WTC11 (cell line): ENCODE measurements around the gene CTIF. TPM values are rescaled to one million over a fixed set of nuclear protein-coding genes. Genes with fewer than 3 reads are reported as not detected.

Experiments used
- ATAC-seq: fragments of 200-7000 bp; cut with Tn5 transposase; 2 replicates; pipeline ENCODE4 v1.10.0; 2021; ENCODE audit warnings: mild to moderate bottlenecking, moderate library complexity
- CTCF ChIA-PET: fragments of 300-600 bp; sonication (Branson Sonifier 250); formaldehyde crosslinking; loops from one replicate; lab custom pipeline; 2021; ENCODE audit warnings: antibody characterized with exemption; lab: Charles Lee
- POLR2A ChIA-PET: fragments of 350-600 bp; sonication (Branson Sonifier 250); formaldehyde crosslinking; loops from one replicate; lab custom pipeline; 2021; ENCODE audit warnings: antibody characterized with exemption; lab: Charles Lee
- DNase-seq: peaks from one replicate; pipeline ENCODE4 v3.0.0; 2021; ENCODE audit warnings: low spot score
- H3K27ac Mint-ChIP-seq: 2 replicates; pipeline ENCODE4 v1.8.0; 2021; ENCODE audit warnings: mixed read lengths
- H3K27me3 Mint-ChIP-seq: 2 replicates; pipeline ENCODE4 v1.8.0; 2021; ENCODE audit warnings: low read depth, mild to moderate bottlenecking, moderate library complexity, mixed read lengths
- H3K36me3 Mint-ChIP-seq: 2 replicates; pipeline ENCODE4 v1.8.0; 2021; ENCODE audit warnings: mixed read lengths
- H3K4me1 Mint-ChIP-seq: 2 replicates; pipeline ENCODE4 v1.8.0; 2022; ENCODE audit warnings: mixed read lengths
- H3K4me3 Mint-ChIP-seq: 2 replicates; pipeline ENCODE4 v1.8.0; 2021; ENCODE audit warnings: mild to moderate bottlenecking, moderate library complexity, mixed read lengths
- H3K9me3 Mint-ChIP-seq: 2 replicates; pipeline ENCODE4 v1.8.0; 2021; ENCODE audit warnings: mixed read lengths
- AFF4 ChIP-seq: sonication (generic); formaldehyde crosslinking; IDR thresholded peaks from 2 replicates; pipeline ENCODE4 v1.8.1; 2023; ENCODE audit warnings: mild to moderate bottlenecking, missing genetic modification reagents, borderline replicate concordance
- CREM ChIP-seq: sonication (generic); formaldehyde crosslinking; IDR thresholded peaks from 2 replicates; pipeline ENCODE4 v1.8.1; 2022; ENCODE audit warnings: mild to moderate bottlenecking, missing genetic modification reagents, moderate library complexity
- E2F4 ChIP-seq: sonication (generic); formaldehyde crosslinking; IDR thresholded peaks from 2 replicates; pipeline ENCODE4 v1.8.1; 2022; ENCODE audit warnings: low read depth, mild to moderate bottlenecking, moderate library complexity, missing genetic modification reagents, borderline replicate concordance
- MAX ChIP-seq: sonication (generic); formaldehyde crosslinking; IDR thresholded peaks from 2 replicates; pipeline ENCODE4 v1.8.0; 2022; ENCODE audit warnings: mild to moderate bottlenecking, missing genetic modification reagents
- PRDM15 ChIP-seq: sonication (generic); formaldehyde crosslinking; IDR thresholded peaks from 2 replicates; pipeline ENCODE4 v1.8.0; 2022; ENCODE audit warnings: missing genetic modification reagents
- PRRX2 ChIP-seq: fragments of 250-450 bp; sonication (Bioruptor Pico); IDR thresholded peaks from 2 replicates; pipeline ENCODE4 v1.8.0; 2021; ENCODE audit warnings: mild to moderate bottlenecking
- SMAD4 ChIP-seq: sonication (generic); formaldehyde crosslinking; IDR thresholded peaks from 2 replicates; pipeline ENCODE4 v1.8.0; 2022; ENCODE audit warnings: mild to moderate bottlenecking, missing genetic modification reagents
- SP1 ChIP-seq: sonication (generic); formaldehyde crosslinking; conservative IDR thresholded peaks from 2 replicates; pipeline ENCODE4 v1.8.1; 2022; ENCODE audit warnings: missing genetic modification reagents
- ZNF219 ChIP-seq: sonication (generic); formaldehyde crosslinking; IDR thresholded peaks from 2 replicates; pipeline ENCODE4 v1.8.0; 2023; ENCODE audit warnings: missing genetic modification reagents, mild to moderate bottlenecking, borderline replicate concordance
- ZNF232 ChIP-seq: sonication (generic); formaldehyde crosslinking; IDR thresholded peaks from 2 replicates; pipeline ENCODE4 v1.8.0; 2022; ENCODE audit warnings: mild to moderate bottlenecking, missing genetic modification reagents
- ZNF317 ChIP-seq: sonication (generic); formaldehyde crosslinking; IDR thresholded peaks from 2 replicates; pipeline ENCODE4 v1.8.1; 2023; ENCODE audit warnings: low read depth, mild to moderate bottlenecking, moderate library complexity, missing genetic modification reagents, borderline replicate concordance
- total RNA-seq: library from RNA; stranded (reverse); gene quantifications from 3 replicates; pipeline ENCODE4 v1.2.3, GENCODE V29; 2021
- TF ChIP-seq, protein P1 (sequence below): fragments of 200-600 bp; IDR thresholded peaks from 2 replicates; pipeline ENCODE4 v1.8.0; 2022; ENCODE audit warnings: antibody characterized with exemption
- TF ChIP-seq, protein P2 (sequence below): fragments of 250-450 bp; sonication (Bioruptor Pico); IDR thresholded peaks from 2 replicates; pipeline ENCODE4 v2.1.2; 2022; ENCODE audit warnings: mild to moderate bottlenecking, moderate library complexity
- TF ChIP-seq, protein P3 (sequence below): sonication (generic); formaldehyde crosslinking; IDR thresholded peaks from 2 replicates; pipeline ENCODE4 v1.8.1; 2022; ENCODE audit warnings: mild to moderate bottlenecking, missing genetic modification reagents, moderate library complexity, borderline replicate concordance
- TF ChIP-seq, protein P4 (sequence below): sonication (generic); formaldehyde crosslinking; conservative IDR thresholded peaks from 2 replicates; pipeline ENCODE4 v1.8.1; 2023; ENCODE audit warnings: mild to moderate bottlenecking, low read depth, missing genetic modification reagents, moderate library complexity

Gene CTIF
- total RNA-seq, 1 experiment from 2014 or later, result 28.5 TPM

DNA sequence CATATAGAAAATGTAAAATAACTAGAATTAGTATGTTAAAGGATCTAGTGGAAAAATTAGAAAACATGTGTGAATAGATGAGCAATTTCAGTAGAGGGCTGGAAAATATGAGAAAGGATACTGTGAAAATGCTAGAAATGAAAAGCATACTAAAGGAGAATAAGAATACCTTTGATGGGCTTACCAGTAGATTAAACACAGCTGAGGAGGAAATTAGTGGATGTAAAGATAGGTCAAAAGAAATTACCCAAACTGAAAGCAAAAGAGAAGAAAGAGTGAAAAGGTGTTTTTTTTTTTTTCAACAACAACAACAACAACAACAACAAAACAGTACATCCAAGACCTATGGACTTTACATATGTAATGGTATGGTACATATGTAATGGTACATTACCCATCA is 41.0 kb upstream of the CTIF start:
- peaks cover 5% of the 10 kb centered on the region; the same call in 1 of the 2 replicates for H3K27me3 Mint-ChIP-seq
- ATAC-seq, result no peak
- ChIA-PET POLR2A (no interaction called here), CTCF (no interaction called here)
- no peak overlapping the region for H3K27ac Mint-ChIP-seq
- H3K4me3 Mint-ChIP-seq, result no peak overlapping the region
- DNase-seq, result no peak
- H3K36me3 Mint-ChIP-seq, result no peaks in the 10 kb centered on the region
- TF ChIP-seq, protein P1, sequence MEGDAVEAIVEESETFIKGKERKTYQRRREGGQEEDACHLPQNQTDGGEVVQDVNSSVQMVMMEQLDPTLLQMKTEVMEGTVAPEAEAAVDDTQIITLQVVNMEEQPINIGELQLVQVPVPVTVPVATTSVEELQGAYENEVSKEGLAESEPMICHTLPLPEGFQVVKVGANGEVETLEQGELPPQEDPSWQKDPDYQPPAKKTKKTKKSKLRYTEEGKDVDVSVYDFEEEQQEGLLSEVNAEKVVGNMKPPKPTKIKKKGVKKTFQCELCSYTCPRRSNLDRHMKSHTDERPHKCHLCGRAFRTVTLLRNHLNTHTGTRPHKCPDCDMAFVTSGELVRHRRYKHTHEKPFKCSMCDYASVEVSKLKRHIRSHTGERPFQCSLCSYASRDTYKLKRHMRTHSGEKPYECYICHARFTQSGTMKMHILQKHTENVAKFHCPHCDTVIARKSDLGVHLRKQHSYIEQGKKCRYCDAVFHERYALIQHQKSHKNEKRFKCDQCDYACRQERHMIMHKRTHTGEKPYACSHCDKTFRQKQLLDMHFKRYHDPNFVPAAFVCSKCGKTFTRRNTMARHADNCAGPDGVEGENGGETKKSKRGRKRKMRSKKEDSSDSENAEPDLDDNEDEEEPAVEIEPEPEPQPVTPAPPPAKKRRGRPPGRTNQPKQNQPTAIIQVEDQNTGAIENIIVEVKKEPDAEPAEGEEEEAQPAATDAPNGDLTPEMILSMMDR, result no peak
- no peak for TF ChIP-seq SMAD4 (CRISPR knock-in tag)
- TF ChIP-seq PRDM15 (CRISPR knock-in tag), result no peak
- TF ChIP-seq ZNF232 (CRISPR knock-in tag), result no peak
- no peak for TF ChIP-seq ZNF317 (CRISPR knock-in tag)
- TF ChIP-seq AFF4 (CRISPR knock-in tag), result no peak
- TF ChIP-seq, protein P2, sequence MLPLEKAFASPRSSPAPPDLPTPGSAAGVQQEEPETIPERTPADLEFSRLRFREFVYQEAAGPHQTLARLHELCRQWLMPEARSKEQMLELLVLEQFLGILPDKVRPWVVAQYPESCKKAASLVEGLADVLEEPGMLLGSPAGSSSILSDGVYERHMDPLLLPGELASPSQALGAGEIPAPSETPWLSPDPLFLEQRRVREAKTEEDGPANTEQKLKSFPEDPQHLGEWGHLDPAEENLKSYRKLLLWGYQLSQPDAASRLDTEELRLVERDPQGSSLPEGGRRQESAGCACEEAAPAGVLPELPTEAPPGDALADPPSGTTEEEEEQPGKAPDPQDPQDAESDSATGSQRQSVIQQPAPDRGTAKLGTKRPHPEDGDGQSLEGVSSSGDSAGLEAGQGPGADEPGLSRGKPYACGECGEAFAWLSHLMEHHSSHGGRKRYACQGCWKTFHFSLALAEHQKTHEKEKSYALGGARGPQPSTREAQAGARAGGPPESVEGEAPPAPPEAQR, result no peak
- TF ChIP-seq ZNF219 (CRISPR knock-in tag), result no peak
- TF ChIP-seq, protein P3, sequence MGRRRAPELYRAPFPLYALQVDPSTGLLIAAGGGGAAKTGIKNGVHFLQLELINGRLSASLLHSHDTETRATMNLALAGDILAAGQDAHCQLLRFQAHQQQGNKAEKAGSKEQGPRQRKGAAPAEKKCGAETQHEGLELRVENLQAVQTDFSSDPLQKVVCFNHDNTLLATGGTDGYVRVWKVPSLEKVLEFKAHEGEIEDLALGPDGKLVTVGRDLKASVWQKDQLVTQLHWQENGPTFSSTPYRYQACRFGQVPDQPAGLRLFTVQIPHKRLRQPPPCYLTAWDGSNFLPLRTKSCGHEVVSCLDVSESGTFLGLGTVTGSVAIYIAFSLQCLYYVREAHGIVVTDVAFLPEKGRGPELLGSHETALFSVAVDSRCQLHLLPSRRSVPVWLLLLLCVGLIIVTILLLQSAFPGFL, result no peak
- TF ChIP-seq, protein P4, sequence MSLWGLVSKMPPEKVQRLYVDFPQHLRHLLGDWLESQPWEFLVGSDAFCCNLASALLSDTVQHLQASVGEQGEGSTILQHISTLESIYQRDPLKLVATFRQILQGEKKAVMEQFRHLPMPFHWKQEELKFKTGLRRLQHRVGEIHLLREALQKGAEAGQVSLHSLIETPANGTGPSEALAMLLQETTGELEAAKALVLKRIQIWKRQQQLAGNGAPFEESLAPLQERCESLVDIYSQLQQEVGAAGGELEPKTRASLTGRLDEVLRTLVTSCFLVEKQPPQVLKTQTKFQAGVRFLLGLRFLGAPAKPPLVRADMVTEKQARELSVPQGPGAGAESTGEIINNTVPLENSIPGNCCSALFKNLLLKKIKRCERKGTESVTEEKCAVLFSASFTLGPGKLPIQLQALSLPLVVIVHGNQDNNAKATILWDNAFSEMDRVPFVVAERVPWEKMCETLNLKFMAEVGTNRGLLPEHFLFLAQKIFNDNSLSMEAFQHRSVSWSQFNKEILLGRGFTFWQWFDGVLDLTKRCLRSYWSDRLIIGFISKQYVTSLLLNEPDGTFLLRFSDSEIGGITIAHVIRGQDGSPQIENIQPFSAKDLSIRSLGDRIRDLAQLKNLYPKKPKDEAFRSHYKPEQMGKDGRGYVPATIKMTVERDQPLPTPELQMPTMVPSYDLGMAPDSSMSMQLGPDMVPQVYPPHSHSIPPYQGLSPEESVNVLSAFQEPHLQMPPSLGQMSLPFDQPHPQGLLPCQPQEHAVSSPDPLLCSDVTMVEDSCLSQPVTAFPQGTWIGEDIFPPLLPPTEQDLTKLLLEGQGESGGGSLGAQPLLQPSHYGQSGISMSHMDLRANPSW, result no peak
- TF ChIP-seq E2F4, result no peak
- TF ChIP-seq CREM (CRISPR knock-in tag), result no peak
- TF ChIP-seq MAX (CRISPR knock-in tag), result no peak
- no peak for TF ChIP-seq SP1
- TF ChIP-seq PRRX2 (CRISPR knock-in tag), result no peak
- H3K4me1 Mint-ChIP-seq, result no peaks in the 10 kb centered on the region; the same call in 1 of the 2 replicates
- peaks cover 24% of the 10 kb centered on the region for H3K9me3 Mint-ChIP-seq
